Measurements from ENCODE around the gene L1CAM. TPM values are rescaled to one million over a fixed set of nuclear protein-coding genes. Genes with fewer than 3 reads are reported as not detected.

Gene L1CAM
- total RNA-seq, 6 experiments from 2014 or later, result 13.1 to 89.2 (median 14.4) TPM

- no peak for DNase-seq
- Mint-ChIP-seq H3K4me1 (ENCODE audit: low read depth) (peaks cover 6% of the 10 kb centered on the region), H3K27ac (no peak overlapping the region), H3K36me3 (ENCODE audit: low read depth) (no peaks in the 10 kb centered on the region; the same call in 1 of the 2 replicates), H3K27me3 (ENCODE audit: insufficient read depth) (peaks cover 15% of the 10 kb centered on the region), H3K4me3 (no peak overlapping the region), H3K9me3 (no peaks in the 10 kb centered on the region)
- TF ChIP-seq, protein P1, sequence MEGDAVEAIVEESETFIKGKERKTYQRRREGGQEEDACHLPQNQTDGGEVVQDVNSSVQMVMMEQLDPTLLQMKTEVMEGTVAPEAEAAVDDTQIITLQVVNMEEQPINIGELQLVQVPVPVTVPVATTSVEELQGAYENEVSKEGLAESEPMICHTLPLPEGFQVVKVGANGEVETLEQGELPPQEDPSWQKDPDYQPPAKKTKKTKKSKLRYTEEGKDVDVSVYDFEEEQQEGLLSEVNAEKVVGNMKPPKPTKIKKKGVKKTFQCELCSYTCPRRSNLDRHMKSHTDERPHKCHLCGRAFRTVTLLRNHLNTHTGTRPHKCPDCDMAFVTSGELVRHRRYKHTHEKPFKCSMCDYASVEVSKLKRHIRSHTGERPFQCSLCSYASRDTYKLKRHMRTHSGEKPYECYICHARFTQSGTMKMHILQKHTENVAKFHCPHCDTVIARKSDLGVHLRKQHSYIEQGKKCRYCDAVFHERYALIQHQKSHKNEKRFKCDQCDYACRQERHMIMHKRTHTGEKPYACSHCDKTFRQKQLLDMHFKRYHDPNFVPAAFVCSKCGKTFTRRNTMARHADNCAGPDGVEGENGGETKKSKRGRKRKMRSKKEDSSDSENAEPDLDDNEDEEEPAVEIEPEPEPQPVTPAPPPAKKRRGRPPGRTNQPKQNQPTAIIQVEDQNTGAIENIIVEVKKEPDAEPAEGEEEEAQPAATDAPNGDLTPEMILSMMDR (IDR thresholded peaks at IDR 0.05), result no peak
Measured at GRCh38 chrX:153878969-153879653, 6.9 kb downstream of the L1CAM start.

DNA sequence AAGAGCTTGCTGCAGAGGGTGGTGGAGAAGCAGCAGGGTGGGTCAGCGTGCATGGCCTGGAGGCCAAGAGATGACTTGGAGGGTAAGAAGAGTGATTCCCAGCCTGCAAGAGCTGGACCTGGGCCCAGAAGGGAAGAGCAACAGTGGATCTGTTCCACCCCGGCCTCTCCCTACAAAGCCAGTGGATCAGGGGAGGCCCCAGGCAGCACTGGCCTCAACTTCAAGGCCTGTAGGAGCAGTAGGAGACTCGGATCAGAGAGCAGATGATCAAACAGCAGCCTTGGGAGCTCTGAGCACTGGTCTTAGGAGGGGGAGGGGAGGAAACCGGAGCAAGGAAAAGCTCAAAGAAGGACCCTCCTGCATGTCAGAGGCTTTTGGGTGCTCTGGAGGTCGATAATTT lies 7.6 kb downstream of the L1CAM start:
- TF ChIP-seq, protein P1 (IDR thresholded peaks at IDR 0.05), result no peak
- no peak for DNase-seq
- no peaks in the 10 kb centered on the region for H3K9me3 Mint-ChIP-seq
- H3K27me3 Mint-ChIP-seq (ENCODE audit: insufficient read depth), result peaks cover 17% of the 10 kb centered on the region
- H3K4me1 Mint-ChIP-seq (ENCODE audit: low read depth), result peaks cover 6% of the 10 kb centered on the region
- H3K36me3 Mint-ChIP-seq (ENCODE audit: low read depth), result no peaks in the 10 kb centered on the region; the same call in 1 of the 2 replicates
- no peak overlapping the region for H3K27ac Mint-ChIP-seq
- H3K4me3 Mint-ChIP-seq, result no peak overlapping the region

DNA sequence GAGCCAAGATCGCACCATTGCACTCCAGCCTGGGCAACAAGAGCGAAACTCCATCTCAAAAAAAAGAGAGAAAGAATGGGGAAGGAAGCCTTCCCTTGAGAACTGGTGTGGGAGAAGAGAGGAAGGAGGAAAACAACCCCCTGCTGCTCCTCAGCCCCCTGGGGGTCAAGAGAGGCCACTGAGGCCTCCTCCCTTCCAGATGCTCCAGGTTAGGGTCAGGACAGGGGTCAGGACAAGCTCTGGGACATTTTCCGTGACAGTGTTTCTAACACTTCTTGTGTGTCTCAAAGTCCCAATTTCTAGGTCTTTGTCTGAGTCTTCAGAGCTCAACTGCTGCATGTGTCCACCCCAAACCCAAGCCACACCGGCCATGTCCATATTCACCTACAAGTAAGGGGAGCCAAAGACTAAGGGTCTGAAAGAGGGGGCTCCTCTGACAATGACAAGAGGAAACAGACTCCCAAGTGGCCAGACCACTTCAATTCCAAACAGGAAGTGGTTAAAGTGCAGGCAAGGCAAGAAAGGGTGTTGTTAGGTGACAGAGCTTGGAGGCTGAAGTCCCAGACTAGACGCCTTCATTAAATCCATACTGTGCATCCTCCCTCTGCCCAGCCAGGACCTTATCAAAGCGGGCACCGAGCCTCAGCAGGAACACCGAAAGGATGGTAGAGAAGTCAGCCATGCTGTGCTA lies 8.3 kb downstream of the L1CAM start:
- H3K36me3 Mint-ChIP-seq (ENCODE audit: low read depth), result no peaks in the 10 kb centered on the region; the same call in 1 of the 2 replicates

DNA sequence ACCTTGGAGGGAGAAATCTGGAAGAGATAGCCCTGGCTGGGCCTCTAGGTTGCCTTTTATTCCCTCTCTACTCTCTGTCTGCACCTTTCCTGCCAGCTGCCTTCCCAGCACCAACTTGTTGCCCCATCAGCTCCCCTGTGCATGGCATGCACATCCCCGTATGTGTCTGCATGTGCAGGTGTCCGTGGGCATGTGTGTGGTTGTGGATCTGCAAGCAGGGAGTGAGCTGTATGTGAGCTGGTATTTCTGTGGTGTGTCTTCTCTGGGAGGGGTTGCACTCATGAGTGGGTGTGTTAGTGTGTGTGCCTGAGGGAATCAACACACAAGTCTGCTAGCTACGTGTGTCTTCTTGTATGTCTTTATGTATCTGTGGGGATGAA lies 9.9 kb downstream of the L1CAM start:
- Mint-ChIP-seq H3K27ac (no peak overlapping the region), H3K27me3 (ENCODE audit: insufficient read depth) (peaks cover 18% of the 10 kb centered on the region), H3K4me1 (ENCODE audit: low read depth) (no peaks in the 10 kb centered on the region), H3K4me3 (no peak overlapping the region), H3K9me3 (no peaks in the 10 kb centered on the region), H3K36me3 (ENCODE audit: low read depth) (no peaks in the 10 kb centered on the region; the same call in 1 of the 2 replicates)
- DNase-seq, result no peak
- TF ChIP-seq, protein P1 (IDR thresholded peaks at IDR 0.05), result no peak

More for the DNA sequence above, 8.3 kb downstream of the L1CAM start:
- TF ChIP-seq, protein P1 (IDR thresholded peaks at IDR 0.05), result no peak
- Mint-ChIP-seq H3K27ac (no peak overlapping the region), H3K4me3 (no peak overlapping the region), H3K4me1 (ENCODE audit: low read depth) (peaks cover 6% of the 10 kb centered on the region), H3K27me3 (ENCODE audit: insufficient read depth) (peaks cover 18% of the 10 kb centered on the region), H3K9me3 (no peaks in the 10 kb centered on the region)
- no peak for DNase-seq

- Mint-ChIP-seq H3K27ac (no peak overlapping the region), H3K27me3 (ENCODE audit: insufficient read depth) (peaks cover 18% of the 10 kb centered on the region), H3K4me1 (ENCODE audit: low read depth) (no peaks in the 10 kb centered on the region), H3K9me3 (no peaks in the 10 kb centered on the region), H3K36me3 (ENCODE audit: low read depth) (no peaks in the 10 kb centered on the region; the same call in 1 of the 2 replicates), H3K4me3 (no peak overlapping the region)
- no peak for DNase-seq
- TF ChIP-seq, protein P1 (IDR thresholded peaks at IDR 0.05), result no peak
Measured at GRCh38 chrX:153875391-153876111, 10.4 kb downstream of the L1CAM start.

All from HFFc6 (cell line).